ENCODE measurements around the gene MYO5C. TPM values are rescaled to one million over a fixed set of nuclear protein-coding genes. Genes with fewer than 3 reads are reported as not detected.

MYO5C gene
- total RNA-seq, 4 donors from 2014 or later, result 2.6 to 12.3 (median 10.2) TPM

DNA sequence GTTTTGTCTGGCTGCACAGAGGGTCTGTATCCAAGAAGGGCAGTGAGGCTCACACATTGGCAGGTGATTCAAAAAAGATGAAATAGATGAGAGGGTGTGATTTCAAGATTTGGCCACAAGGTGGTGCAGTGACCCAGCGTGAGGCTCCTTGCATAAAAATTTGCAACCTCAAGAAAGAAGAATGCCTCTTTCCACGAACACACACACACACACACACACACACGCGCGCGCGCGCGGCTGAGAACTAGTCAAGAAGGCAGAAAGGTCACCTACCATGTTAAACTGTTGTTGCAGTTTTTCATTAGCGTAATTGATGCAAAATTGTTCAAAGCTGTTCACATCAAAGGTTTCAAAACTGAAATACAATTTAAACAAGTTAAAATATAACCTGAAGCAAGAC is 39.2 kb downstream of the MYO5C start:
- H3K27me3 ChIP-seq, result no peaks in the 10 kb centered on the region
- ATAC-seq, result peak; percentile 75
- WGBS, 2 donors (ENCODE audit: low coverage in 1 of 2), result 4 to 7% methylated on average over 7 to 10 of the region's 10 CpGs
- H3K36me3 ChIP-seq, result peaks cover 0 to 6% of the 10 kb centered on the region in 2 donors
- H3K9me3 ChIP-seq, result no peaks in the 10 kb centered on the region
- no peak overlapping the region for H3K4me3 ChIP-seq
- TF ChIP-seq POLR2A (IDR thresholded peaks at IDR 0.05), result no peak
- TF ChIP-seq EP300 (IDR thresholded peaks at IDR 0.05), result no peak
- TF ChIP-seq POLR2AphosphoS5 (IDR thresholded peaks at IDR 0.05), result no peak
- TF ChIP-seq, protein P1, sequence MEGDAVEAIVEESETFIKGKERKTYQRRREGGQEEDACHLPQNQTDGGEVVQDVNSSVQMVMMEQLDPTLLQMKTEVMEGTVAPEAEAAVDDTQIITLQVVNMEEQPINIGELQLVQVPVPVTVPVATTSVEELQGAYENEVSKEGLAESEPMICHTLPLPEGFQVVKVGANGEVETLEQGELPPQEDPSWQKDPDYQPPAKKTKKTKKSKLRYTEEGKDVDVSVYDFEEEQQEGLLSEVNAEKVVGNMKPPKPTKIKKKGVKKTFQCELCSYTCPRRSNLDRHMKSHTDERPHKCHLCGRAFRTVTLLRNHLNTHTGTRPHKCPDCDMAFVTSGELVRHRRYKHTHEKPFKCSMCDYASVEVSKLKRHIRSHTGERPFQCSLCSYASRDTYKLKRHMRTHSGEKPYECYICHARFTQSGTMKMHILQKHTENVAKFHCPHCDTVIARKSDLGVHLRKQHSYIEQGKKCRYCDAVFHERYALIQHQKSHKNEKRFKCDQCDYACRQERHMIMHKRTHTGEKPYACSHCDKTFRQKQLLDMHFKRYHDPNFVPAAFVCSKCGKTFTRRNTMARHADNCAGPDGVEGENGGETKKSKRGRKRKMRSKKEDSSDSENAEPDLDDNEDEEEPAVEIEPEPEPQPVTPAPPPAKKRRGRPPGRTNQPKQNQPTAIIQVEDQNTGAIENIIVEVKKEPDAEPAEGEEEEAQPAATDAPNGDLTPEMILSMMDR (IDR thresholded peaks at IDR 0.05), result peak; percentile 52 to 90 (median 84)
- peaks cover 0 to 18% (median 2%) of the 10 kb centered on the region in 3 donors for H3K4me1 ChIP-seq
- peak overlapping the region in 1 of 4 donors; percentile 22 for H3K27ac ChIP-seq

DNA sequence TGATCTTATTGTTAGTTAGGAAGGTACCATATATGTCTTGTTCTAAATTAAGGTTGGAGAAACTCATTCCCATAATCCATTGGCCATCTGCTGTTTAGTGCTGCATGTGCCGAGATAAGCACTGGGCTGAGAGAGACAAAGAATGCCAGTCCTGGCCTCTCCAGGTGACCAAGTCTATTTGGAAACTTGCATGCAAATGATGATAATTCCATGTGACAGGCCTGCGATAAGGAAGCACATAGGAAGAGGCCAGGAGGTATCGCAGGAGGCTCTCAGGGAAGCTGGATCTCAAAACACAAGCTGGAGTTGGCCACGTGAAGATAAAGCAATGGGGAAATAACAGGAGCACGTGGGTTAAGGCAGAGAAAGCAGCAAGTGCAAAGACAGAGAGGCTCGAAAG is 39.7 kb downstream of the MYO5C start:
- Histone ChIP-seq H3K9me3 (no peaks in the 10 kb centered on the region), H3K4me1 (peaks cover 0 to 14% (median 0%) of the 10 kb centered on the region in 3 donors), H3K27ac (no peak overlapping the region), H3K36me3 (peaks cover 0 to 6% of the 10 kb centered on the region in 2 donors), H3K4me3 (no peak overlapping the region), H3K27me3 (no peaks in the 10 kb centered on the region)
- no peak for ATAC-seq
- WGBS, 2 donors (ENCODE audit: low coverage in 1 of 2), result 49 to 56% methylated on average over 4 to 6 of the region's 6 CpGs
- no peak for TF ChIP-seq EP300 (IDR thresholded peaks at IDR 0.05)
- TF ChIP-seq, protein P1 (IDR thresholded peaks at IDR 0.05), result no peak
- TF ChIP-seq POLR2AphosphoS5 (IDR thresholded peaks at IDR 0.05), result no peak
- TF ChIP-seq POLR2A (IDR thresholded peaks at IDR 0.05), result no peak

DNA sequence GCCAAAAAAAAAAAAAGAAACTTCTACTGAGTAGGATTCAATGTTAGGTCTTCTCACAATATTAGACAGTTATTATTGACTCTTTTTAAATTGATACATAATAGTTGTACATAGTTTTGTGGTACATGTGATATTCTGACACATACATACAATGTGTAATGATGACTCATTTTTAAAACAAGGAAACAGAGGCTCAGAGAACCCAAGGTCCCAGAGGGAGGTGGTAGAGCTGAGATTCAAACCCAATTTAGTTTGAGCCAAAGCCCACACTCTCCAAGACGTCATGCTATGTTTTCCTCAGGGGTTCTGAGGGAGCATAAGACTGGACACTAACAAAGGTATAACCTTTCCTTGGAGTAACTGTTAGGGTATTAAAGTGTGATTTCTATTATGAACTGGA is 40.6 kb downstream of the MYO5C start:
- WGBS, 2 donors (ENCODE audit: low coverage in 1 of 2), result 45 to 50% methylated on average over 1 of the region's 1 CpG
- no peaks in the 10 kb centered on the region for H3K27me3 ChIP-seq
- peaks cover 0 to 6% of the 10 kb centered on the region in 2 donors for H3K36me3 ChIP-seq
- H3K4me3 ChIP-seq, result no peak overlapping the region
- no peak overlapping the region for H3K27ac ChIP-seq
- H3K4me1 ChIP-seq, result peaks cover 0 to 14% (median 0%) of the 10 kb centered on the region in 3 donors
- TF ChIP-seq POLR2A (IDR thresholded peaks at IDR 0.05) (no peak), EP300 (IDR thresholded peaks at IDR 0.05) (no peak), POLR2AphosphoS5 (IDR thresholded peaks at IDR 0.05) (no peak)
- TF ChIP-seq, protein P1 (IDR thresholded peaks at IDR 0.05), result no peak
- ATAC-seq, result no peak
- H3K9me3 ChIP-seq, result no peaks in the 10 kb centered on the region

DNA sequence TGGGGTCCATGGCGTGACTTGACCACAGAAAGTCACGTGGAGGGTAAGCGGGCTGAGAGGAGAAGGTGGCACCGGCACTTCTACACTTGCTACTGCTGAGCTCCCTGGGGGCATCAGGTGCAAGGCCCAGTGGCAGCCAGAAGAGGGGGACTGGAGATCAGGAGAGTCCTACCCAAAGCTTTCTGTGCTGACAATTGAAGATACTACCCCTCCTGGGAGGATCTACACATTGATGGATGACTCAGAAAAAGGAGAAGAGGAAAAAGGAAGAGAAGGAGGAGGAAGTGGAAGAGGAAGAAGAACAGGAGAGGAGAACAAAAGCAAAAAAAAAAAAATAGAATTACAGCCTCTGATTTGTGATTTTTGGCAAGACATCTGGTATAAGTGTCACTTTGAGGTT is 41.2 kb downstream of the MYO5C start:
- Histone ChIP-seq H3K4me1 (peaks cover 0 to 14% (median 0%) of the 10 kb centered on the region in 3 donors), H3K4me3 (no peak overlapping the region), H3K9me3 (no peaks in the 10 kb centered on the region), H3K27ac (no peak overlapping the region), H3K36me3 (peaks cover 0 to 6% of the 10 kb centered on the region in 2 donors), H3K27me3 (no peaks in the 10 kb centered on the region)
- ATAC-seq, result no peak
- 20 to 82% methylated on average over 1 to 4 of the region's 4 CpGs for WGBS, 2 donors (ENCODE audit: low coverage in 1 of 2)
- TF ChIP-seq EP300 (IDR thresholded peaks at IDR 0.05) (no peak), POLR2AphosphoS5 (IDR thresholded peaks at IDR 0.05) (no peak), POLR2A (IDR thresholded peaks at IDR 0.05) (no peak)
- TF ChIP-seq, protein P1 (IDR thresholded peaks at IDR 0.05), result no peak

DNA sequence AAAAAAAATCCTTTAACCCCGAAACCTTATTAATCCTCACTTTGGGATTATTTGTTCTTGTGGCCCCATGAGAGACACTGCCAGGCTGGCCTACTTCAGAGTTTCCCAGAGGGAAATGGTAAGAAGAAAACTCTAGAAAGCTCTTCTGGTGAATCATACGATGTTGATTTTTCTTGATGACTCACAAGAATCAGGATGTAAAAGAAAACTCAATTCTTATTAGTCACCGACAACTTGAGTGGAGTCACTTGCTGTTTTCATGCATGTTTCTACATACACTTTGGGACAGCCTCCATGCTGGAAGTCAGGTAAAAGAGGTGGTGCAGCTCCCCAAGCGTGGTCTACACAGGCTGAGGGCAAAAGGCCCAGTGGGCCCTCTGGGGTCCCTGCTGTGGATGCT is 42.8 kb downstream of the MYO5C start:
- WGBS, 2 donors (ENCODE audit: low coverage in 1 of 2), result 40 to 60% methylated on average over 2 to 3 of the region's 4 CpGs
- Histone ChIP-seq H3K27ac (no peak overlapping the region), H3K27me3 (no peaks in the 10 kb centered on the region), H3K4me1 (peaks cover 0 to 14% (median 0%) of the 10 kb centered on the region in 3 donors), H3K9me3 (no peaks in the 10 kb centered on the region), H3K36me3 (peaks cover 0 to 6% of the 10 kb centered on the region in 2 donors), H3K4me3 (no peak overlapping the region)
- no peak for TF ChIP-seq EP300 (IDR thresholded peaks at IDR 0.05)
- no peak for TF ChIP-seq POLR2A (IDR thresholded peaks at IDR 0.05)
- TF ChIP-seq POLR2AphosphoS5 (IDR thresholded peaks at IDR 0.05), result no peak
- TF ChIP-seq, protein P1 (IDR thresholded peaks at IDR 0.05), result no peak
- ATAC-seq, result no peak
